ENCODE data around the gene FAM98C.

DNA sequence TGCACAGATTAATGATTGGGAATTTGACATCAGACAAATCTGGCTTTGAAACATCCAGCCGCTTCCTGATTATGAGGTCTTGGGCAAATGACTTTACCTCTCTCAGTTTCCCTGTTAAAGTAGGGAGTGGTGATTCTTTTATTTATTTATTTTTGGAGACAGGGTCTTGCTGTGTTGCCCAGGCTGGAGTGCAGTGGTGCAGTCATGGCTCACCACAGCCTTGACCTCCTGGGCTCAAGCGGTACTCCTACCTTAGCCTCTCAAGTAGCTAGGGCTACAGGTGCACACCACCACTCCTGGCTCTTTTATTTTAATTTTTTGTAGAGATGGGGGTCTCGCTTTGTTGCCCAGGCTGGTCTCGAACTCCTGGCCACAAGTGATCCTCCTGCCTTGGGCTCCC is 25.8 kb upstream of the FAM98C start:
- TF ChIP-seq EZH2 (optimal IDR thresholded peaks at IDR 0.05; ENCODE audit: low read depth, low read length) (no peak), EZH2phosphoT487 (IDR thresholded peaks at IDR 0.05; ENCODE audit: low read length) (no peak)
- TF ChIP-seq, protein P1, sequence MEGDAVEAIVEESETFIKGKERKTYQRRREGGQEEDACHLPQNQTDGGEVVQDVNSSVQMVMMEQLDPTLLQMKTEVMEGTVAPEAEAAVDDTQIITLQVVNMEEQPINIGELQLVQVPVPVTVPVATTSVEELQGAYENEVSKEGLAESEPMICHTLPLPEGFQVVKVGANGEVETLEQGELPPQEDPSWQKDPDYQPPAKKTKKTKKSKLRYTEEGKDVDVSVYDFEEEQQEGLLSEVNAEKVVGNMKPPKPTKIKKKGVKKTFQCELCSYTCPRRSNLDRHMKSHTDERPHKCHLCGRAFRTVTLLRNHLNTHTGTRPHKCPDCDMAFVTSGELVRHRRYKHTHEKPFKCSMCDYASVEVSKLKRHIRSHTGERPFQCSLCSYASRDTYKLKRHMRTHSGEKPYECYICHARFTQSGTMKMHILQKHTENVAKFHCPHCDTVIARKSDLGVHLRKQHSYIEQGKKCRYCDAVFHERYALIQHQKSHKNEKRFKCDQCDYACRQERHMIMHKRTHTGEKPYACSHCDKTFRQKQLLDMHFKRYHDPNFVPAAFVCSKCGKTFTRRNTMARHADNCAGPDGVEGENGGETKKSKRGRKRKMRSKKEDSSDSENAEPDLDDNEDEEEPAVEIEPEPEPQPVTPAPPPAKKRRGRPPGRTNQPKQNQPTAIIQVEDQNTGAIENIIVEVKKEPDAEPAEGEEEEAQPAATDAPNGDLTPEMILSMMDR (IDR thresholded peaks at IDR 0.05; ENCODE audit: low read length) = no peak

Data from MM.1S (cell line).